Thoracic aorta (tissue), 2 donors: ENCODE data around the gene CATSPER1. TPM values are rescaled to one million over a fixed set of nuclear protein-coding genes. Genes with fewer than 3 reads are reported as not detected.
A peak's percentile ranks its signal among the peaks of the same experiment; 100 is the strongest.

Experiments
- ATAC-seq: fragments of 150-250 bp; one replicate; pipeline ENCODE4 v1.8.0; 2017; ENCODE audit warnings: low read depth; ENCODE audit not compliant: insufficient number of reproducible peaks, low FRiP score
- DNase-seq: peaks from one replicate; pipeline ENCODE4 v3.0.0-alpha.2; 2020; ENCODE audit warnings: low spot score
- H3K27ac ChIP-seq, 2 donors: fragments of 200-600 bp; sonication (generic); 1 replicate in 1 of 2; 2 replicates in 1 of 2; pipeline ENCODE4 v1.5.1; 2016; ENCODE audit warnings: mild to moderate bottlenecking in 2 of 2, moderate library complexity in 2 of 2
- H3K27me3 ChIP-seq: fragments of 200-600 bp; sonication (generic); replicated peaks from 2 replicates; pipeline ENCODE4 v1.6.0; 2016; ENCODE audit warnings: mild to moderate bottlenecking; ENCODE audit not compliant: insufficient read depth
- H3K36me3 ChIP-seq: fragments of 200-600 bp; sonication (generic); one replicate; pipeline ENCODE4 v1.5.1; 2016
- H3K4me1 ChIP-seq, 2 donors: fragments of 200-600 bp; sonication (generic); 1 replicate in 1 of 2; 2 replicates in 1 of 2; pipeline versions ENCODE4 v1.5.1 to v1.6.0; 2016; ENCODE audit warnings: low read depth in 2 of 2, mild to moderate bottlenecking in 1 of 2; ENCODE audit not compliant: control insufficient read depth in 1 of 2
- H3K4me3 ChIP-seq: fragments of 200-600 bp; sonication (generic); 2 replicates; pipeline ENCODE4 v1.5.1; 2016; ENCODE audit warnings: mild to moderate bottlenecking
- H3K9me3 ChIP-seq: fragments of 200-600 bp; sonication (generic); 2 replicates; pipeline ENCODE4 v1.5.1; 2016
- total RNA-seq, 2 donors: library from RNA; depleted of rRNA; stranded (reverse); fragments of >200 nt; gene quantifications; one replicate each; pipeline versions ENCODE4 v1.1.0 to v1.2.3, GENCODE V29; 2016
- TF ChIP-seq, protein P1 (sequence below): fragments of 200-600 bp; sonication (generic); IDR thresholded peaks from one replicate; pipeline ENCODE4 v1.5.1; 2019; ENCODE audit warnings: antibody characterized with exemption

The CATSPER1 gene
- total RNA-seq, 2 donors from 2014 or later = not detected

GRCh38 chr11:66020212-66020611 is 6.1 kb downstream of the CATSPER1 start:
- TF ChIP-seq, protein P1, sequence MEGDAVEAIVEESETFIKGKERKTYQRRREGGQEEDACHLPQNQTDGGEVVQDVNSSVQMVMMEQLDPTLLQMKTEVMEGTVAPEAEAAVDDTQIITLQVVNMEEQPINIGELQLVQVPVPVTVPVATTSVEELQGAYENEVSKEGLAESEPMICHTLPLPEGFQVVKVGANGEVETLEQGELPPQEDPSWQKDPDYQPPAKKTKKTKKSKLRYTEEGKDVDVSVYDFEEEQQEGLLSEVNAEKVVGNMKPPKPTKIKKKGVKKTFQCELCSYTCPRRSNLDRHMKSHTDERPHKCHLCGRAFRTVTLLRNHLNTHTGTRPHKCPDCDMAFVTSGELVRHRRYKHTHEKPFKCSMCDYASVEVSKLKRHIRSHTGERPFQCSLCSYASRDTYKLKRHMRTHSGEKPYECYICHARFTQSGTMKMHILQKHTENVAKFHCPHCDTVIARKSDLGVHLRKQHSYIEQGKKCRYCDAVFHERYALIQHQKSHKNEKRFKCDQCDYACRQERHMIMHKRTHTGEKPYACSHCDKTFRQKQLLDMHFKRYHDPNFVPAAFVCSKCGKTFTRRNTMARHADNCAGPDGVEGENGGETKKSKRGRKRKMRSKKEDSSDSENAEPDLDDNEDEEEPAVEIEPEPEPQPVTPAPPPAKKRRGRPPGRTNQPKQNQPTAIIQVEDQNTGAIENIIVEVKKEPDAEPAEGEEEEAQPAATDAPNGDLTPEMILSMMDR = no peak
- no peaks in the 10 kb centered on the region for H3K9me3 ChIP-seq
- peak overlapping the region in 1 of 2 donors; percentile 82 for H3K27ac ChIP-seq
- peaks cover 30 to 44% of the 10 kb centered on the region in 2 donors for H3K4me1 ChIP-seq
- H3K27me3 ChIP-seq = no peaks in the 10 kb centered on the region
- H3K36me3 ChIP-seq = no peaks in the 10 kb centered on the region
- no peak for DNase-seq
- H3K4me3 ChIP-seq = no peak overlapping the region
- ATAC-seq = no peak

DNA sequence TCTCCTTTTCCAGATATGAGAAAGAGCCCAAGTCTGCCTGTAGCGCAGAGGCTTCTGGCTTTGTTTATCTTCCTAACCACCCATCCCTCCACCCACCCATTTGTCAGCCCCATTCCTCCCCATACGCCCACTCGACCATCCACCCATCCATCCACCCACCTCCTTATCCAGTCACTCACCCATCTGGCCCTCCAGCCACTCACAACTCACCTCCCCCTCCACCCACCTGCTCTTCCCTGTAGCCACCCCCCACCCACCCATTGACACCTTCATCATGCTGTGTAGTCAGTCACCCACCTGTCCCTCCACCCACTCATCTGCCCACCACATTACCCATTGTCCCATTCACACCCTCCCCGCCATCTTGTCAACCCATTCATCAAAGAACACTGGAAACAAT is 9.0 kb downstream of the CATSPER1 start:
- DNase-seq (no peak), ATAC-seq (no peak)
- Histone ChIP-seq H3K4me1 (peaks cover 43 to 62% of the 10 kb centered on the region in 2 donors), H3K9me3 (no peaks in the 10 kb centered on the region), H3K36me3 (no peaks in the 10 kb centered on the region), H3K4me3 (no peak overlapping the region), H3K27ac (peak overlapping the region in 1 of 2 donors; percentile 25), H3K27me3 (no peaks in the 10 kb centered on the region)
- TF ChIP-seq, protein P1 = no peak

- Histone ChIP-seq H3K9me3 (no peaks in the 10 kb centered on the region), H3K4me3 (peak overlapping the region; percentile 55), H3K4me1 (peaks cover 41 to 62% of the 10 kb centered on the region in 2 donors), H3K27ac (peak overlapping the region; percentile 92 to 97), H3K27me3 (no peaks in the 10 kb centered on the region), H3K36me3 (no peaks in the 10 kb centered on the region)
- TF ChIP-seq, protein P1 = no peak
- no peak for ATAC-seq
- DNase-seq = no peak
Measured at GRCh38 chr11:66016793-66017177, 9.5 kb downstream of the CATSPER1 start.

GRCh38 chr11:66015936-66016792 is 10.1 kb downstream of the CATSPER1 start:
- TF ChIP-seq, protein P1 = no peak
- Histone ChIP-seq H3K27me3 (no peaks in the 10 kb centered on the region), H3K9me3 (no peaks in the 10 kb centered on the region), H3K4me1 (peaks cover 40 to 62% of the 10 kb centered on the region in 2 donors), H3K4me3 (peak overlapping the region; percentile 55), H3K27ac (peak overlapping the region; percentile 92 to 97), H3K36me3 (no peaks in the 10 kb centered on the region)
- peak; percentile 1 for ATAC-seq
- DNase-seq = no peak

DNA sequence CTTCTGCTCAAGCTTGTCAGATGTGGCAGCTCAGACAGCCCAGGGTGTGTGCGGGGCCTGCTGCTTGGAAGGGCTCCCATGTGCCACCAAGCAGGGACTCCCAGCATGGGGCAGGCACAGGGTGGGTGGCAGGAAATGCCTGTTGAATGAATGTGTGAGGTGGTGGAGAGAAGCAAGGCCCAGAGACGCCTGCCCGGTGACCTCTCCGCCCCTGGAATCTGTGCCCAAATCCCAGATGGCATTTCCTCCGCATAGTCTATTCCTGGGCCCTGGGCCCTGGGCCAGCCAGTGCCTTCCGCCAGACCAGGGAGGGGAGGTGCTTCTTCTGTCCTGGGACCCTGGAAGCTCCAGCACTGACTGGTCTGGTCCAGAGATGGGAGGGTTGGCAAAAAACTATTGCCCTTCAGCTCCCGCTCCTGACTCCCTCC is 10.8 kb downstream of the CATSPER1 start:
- Histone ChIP-seq H3K4me1 (peaks cover 34 to 60% of the 10 kb centered on the region in 2 donors), H3K4me3 (peak overlapping the region; percentile 55), H3K27ac (peak overlapping the region; percentile 92 to 97), H3K9me3 (no peaks in the 10 kb centered on the region), H3K36me3 (no peaks in the 10 kb centered on the region), H3K27me3 (no peaks in the 10 kb centered on the region)
- ATAC-seq (peak; percentile 62), DNase-seq (peak; percentile 83)
- TF ChIP-seq, protein P1 = no peak
